K562 (cell line): ENCODE data around the gene AAK1. TPM values are rescaled to one million over a fixed set of nuclear protein-coding genes. Genes with fewer than 3 reads are reported as not detected.

Source experiments
- KDM1A ChIP-seq, 2 experiments: fragments of 450-650 bp; IDR thresholded peaks; 2 replicates each; pipeline ENCODE4 v1.6.1; 2016; ENCODE audit warnings: mild to moderate bottlenecking in 2 of 2
- MAZ ChIP-seq, 2 experiments: fragments of 450-650 bp in 1 of 2; sonication (generic) in 1 of 2; formaldehyde crosslinking; IDR thresholded peaks in 1 of 2; conservative IDR thresholded peaks in 1 of 2; 2 replicates each; pipeline versions ENCODE4 v1.4.0 to v1.5.0; 2020; ENCODE audit warnings: mild to moderate bottlenecking in 1 of 2, missing genetic modification reagents in 1 of 2
- MXI1 ChIP-seq: IDR thresholded peaks from 2 replicates; pipeline ENCODE4 v1.6.1; 2011; ENCODE audit warnings: low read depth, mild to moderate bottlenecking, improper control_type of control experiment, low read length
- NFATC3 ChIP-seq: fragments of 450-650 bp; IDR thresholded peaks from 2 replicates; pipeline ENCODE4 v1.6.1; 2017; ENCODE audit warnings: mild to moderate bottlenecking
- RBM22 ChIP-seq: fragments of 200-400 bp; formaldehyde crosslinking; IDR thresholded peaks from 2 replicates; pipeline ENCODE4 v1.6.1; 2018; ENCODE audit warnings: low read length, low read depth; ENCODE audit not compliant: poor library complexity, severe bottlenecking
- SMARCA4 ChIP-seq: fragments of 450-650 bp; IDR thresholded peaks from 2 replicates; pipeline ENCODE4 v1.6.1; 2016
- SRSF1 ChIP-seq: fragments of 200-400 bp; formaldehyde crosslinking; IDR thresholded peaks from 2 replicates; pipeline ENCODE4 v1.6.1; 2017; ENCODE audit warnings: mild to moderate bottlenecking, low read depth, low read length, moderate library complexity
- TARDBP ChIP-seq: fragments of 450-650 bp; IDR thresholded peaks from 2 replicates; pipeline ENCODE4 v1.6.1; 2016
- TBL1XR1 ChIP-seq, 2 experiments: IDR thresholded peaks; 2 replicates each; pipeline ENCODE4 v1.6.1; 2012; ENCODE audit warnings: improper control_type of control experiment in 2 of 2, low read length in 2 of 2, mild to moderate bottlenecking in 1 of 2
- U2AF2 ChIP-seq: fragments of 200-400 bp; formaldehyde crosslinking; optimal IDR thresholded peaks from 2 replicates; pipeline ENCODE3; 2017; ENCODE audit warnings: low read depth, mild to moderate bottlenecking, low read length
- ZNF507 ChIP-seq: conservative IDR thresholded peaks from 2 replicates; pipeline ENCODE4 v1.6.1; 2017; ENCODE audit warnings: missing genetic modification characterization, missing compliant biosample characterization
- polyA plus RNA-seq, 8 experiments: library from polyadenylated mRNA; depleted of rRNA in 4 of 8; stranded (reverse) in 5 of 8; unstranded in 3 of 8; fragments of >200 nt; fragmentation: Nextera tagmentation in 2 of 8; fragmentation: Illumina TruSeq in 1 of 8; extraction: Ambion mirVana in 2 of 8; extraction: Trizol in 1 of 8; gene quantifications; 2 replicates each; pipeline versions ENCODE4 v1.2.1 to v1.2.3, GENCODE V29; 2011 to 2014; ENCODE audit warnings: inconsistent platforms in 1 of 8, missing spikeins in 1 of 8
- total RNA-seq, 7 experiments: library from RNA; depleted of rRNA in 6 of 7; stranded (reverse); fragments of >200 nt in 6 of 7; fragmentation: Illumina TruSeq in 2 of 7; extraction: Trizol in 2 of 7; gene quantifications; 2 replicates each; pipeline versions ENCODE4 v1.2.1 to v1.2.3, GENCODE V29; 2011 to 2021; ENCODE audit warnings: low replicate concordance in 1 of 7
- TF ChIP-seq, protein P1 (sequence below), 2 experiments: fragments of 250-450 bp in 1 of 2; fragments of 450-650 bp in 1 of 2; sonication (Bioruptor Pico) in 1 of 2; IDR thresholded peaks; 2 replicates each; pipeline versions ENCODE4 v1.6.1 to v1.8.0; 2016 to 2021; ENCODE audit warnings: mild to moderate bottlenecking in 2 of 2, moderate library complexity in 2 of 2, missing compliant biosample characterization in 1 of 2, missing genetic modification characterization in 1 of 2
- TF ChIP-seq, protein P2 (sequence below): fragments of 450-650 bp; conservative IDR thresholded peaks from 2 replicates; pipeline ENCODE4 v1.6.1; 2016; ENCODE audit warnings: missing genetic modification characterization, low read depth, mild to moderate bottlenecking, missing compliant biosample characterization, moderate library complexity
- TF ChIP-seq, protein P3 (sequence below): fragments of 200-400 bp; formaldehyde crosslinking; IDR thresholded peaks from 2 replicates; pipeline ENCODE4 v1.6.1; 2017; ENCODE audit warnings: mild to moderate bottlenecking, low read depth, low read length, moderate library complexity
- TF ChIP-seq, protein P4 (sequence below): fragments of 450-650 bp; IDR thresholded peaks from 2 replicates; pipeline ENCODE4 v1.6.1; 2014; ENCODE audit warnings: low read depth, mild to moderate bottlenecking, moderate library complexity, borderline replicate concordance
- TF ChIP-seq, protein P5 (sequence below): fragments of 450-650 bp; IDR thresholded peaks from 2 replicates; pipeline ENCODE4 v1.6.1; 2017; ENCODE audit warnings: antibody characterized with exemption, mild to moderate bottlenecking

Gene AAK1
- total and polyA plus RNA-seq, 9 of the 15 experiments (the other 6 are each of a cell fraction or from before 2014, with no cell fraction given): 0.89 to 17.1 (median 6.0) TPM

DNA sequence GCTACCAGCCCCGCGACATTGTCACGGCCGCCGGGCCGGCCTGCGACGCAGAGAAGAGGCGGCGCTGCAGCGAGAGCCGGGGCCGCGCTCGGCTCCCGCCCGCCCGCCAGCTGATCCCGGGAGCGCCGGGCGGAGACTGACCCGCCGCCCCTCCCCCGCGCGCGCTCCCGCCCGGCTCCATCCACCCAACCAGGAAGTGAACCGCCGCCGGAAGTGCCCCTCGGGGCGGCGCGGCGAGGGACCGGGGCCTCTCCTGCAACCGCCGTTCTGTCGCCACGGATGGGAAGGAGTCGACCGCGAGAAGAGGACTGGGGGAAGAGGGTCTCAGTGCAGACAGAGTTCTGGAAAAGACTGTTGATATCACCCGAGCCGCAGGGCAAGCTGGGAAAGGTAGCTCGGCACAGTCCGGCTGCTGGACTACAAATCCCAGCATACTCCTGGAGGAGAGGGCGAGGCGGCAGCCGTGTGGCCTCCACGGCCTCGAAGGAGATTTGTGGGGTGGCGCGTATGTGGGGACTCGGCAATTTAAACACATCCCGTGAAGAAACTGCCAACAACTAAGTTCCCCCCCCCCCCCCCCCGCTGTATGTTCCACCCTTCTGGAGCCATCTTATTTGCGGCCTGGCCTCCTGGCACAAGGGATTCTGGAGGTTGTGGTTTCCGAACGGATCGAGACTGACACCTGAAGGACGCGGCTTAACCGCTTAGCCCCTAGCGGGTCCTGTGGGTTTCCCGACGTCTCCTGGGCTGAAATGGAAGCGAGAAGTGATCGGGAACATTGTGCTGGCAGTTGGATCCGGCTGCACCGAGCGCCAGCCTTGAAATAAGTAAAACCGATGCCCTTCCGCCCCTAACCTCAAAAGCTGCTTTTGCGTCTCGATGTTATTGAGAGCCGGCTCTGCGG is at the start of gene AAK1 (continued):
- TF ChIP-seq, protein P1, sequence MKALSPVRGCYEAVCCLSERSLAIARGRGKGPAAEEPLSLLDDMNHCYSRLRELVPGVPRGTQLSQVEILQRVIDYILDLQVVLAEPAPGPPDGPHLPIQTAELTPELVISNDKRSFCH (CRISPR knock-in tag; IDR thresholded peaks at IDR 0.05): no peak
- TF ChIP-seq, protein P1 (tag; IDR thresholded peaks at IDR 0.05): no peak
- TF ChIP-seq MXI1: no peak
- TF ChIP-seq KDM1A (IDR thresholded peaks at IDR 0.05): no peak
- no peak for TF ChIP-seq SRSF1
- TF ChIP-seq, protein P2, sequence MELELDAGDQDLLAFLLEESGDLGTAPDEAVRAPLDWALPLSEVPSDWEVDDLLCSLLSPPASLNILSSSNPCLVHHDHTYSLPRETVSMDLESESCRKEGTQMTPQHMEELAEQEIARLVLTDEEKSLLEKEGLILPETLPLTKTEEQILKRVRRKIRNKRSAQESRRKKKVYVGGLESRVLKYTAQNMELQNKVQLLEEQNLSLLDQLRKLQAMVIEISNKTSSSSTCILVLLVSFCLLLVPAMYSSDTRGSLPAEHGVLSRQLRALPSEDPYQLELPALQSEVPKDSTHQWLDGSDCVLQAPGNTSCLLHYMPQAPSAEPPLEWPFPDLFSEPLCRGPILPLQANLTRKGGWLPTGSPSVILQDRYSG: no peak; the same call in 1 of the 2 replicates
- TF ChIP-seq ZNF507 (tag): no peak
- TF ChIP-seq, protein P3, sequence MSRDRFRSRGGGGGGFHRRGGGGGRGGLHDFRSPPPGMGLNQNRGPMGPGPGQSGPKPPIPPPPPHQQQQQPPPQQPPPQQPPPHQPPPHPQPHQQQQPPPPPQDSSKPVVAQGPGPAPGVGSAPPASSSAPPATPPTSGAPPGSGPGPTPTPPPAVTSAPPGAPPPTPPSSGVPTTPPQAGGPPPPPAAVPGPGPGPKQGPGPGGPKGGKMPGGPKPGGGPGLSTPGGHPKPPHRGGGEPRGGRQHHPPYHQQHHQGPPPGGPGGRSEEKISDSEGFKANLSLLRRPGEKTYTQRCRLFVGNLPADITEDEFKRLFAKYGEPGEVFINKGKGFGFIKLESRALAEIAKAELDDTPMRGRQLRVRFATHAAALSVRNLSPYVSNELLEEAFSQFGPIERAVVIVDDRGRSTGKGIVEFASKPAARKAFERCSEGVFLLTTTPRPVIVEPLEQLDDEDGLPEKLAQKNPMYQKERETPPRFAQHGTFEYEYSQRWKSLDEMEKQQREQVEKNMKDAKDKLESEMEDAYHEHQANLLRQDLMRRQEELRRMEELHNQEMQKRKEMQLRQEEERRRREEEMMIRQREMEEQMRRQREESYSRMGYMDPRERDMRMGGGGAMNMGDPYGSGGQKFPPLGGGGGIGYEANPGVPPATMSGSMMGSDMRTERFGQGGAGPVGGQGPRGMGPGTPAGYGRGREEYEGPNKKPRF: no peak
- no peak for TF ChIP-seq U2AF2
- no peak for TF ChIP-seq NFATC3
- no peak for TF ChIP-seq TBL1XR1 (IDR thresholded peaks at IDR 0.05; ENCODE audit: low read length in 2 of 2)
- TF ChIP-seq, protein P4, sequence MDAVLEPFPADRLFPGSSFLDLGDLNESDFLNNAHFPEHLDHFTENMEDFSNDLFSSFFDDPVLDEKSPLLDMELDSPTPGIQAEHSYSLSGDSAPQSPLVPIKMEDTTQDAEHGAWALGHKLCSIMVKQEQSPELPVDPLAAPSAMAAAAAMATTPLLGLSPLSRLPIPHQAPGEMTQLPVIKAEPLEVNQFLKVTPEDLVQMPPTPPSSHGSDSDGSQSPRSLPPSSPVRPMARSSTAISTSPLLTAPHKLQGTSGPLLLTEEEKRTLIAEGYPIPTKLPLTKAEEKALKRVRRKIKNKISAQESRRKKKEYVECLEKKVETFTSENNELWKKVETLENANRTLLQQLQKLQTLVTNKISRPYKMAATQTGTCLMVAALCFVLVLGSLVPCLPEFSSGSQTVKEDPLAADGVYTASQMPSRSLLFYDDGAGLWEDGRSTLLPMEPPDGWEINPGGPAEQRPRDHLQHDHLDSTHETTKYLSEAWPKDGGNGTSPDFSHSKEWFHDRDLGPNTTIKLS: peak; percentile 78
- no peak for TF ChIP-seq RBM22
- TF ChIP-seq MAZ (CRISPR knock-in tag; conservative IDR thresholded peaks at IDR 0.05 in 1 of 2, IDR thresholded peaks at IDR 0.05 in 1 of 2): peak; percentile 64 to 92; a peak in 3 of 4 replicates
- TF ChIP-seq SMARCA4: no peak
- TF ChIP-seq, protein P5, sequence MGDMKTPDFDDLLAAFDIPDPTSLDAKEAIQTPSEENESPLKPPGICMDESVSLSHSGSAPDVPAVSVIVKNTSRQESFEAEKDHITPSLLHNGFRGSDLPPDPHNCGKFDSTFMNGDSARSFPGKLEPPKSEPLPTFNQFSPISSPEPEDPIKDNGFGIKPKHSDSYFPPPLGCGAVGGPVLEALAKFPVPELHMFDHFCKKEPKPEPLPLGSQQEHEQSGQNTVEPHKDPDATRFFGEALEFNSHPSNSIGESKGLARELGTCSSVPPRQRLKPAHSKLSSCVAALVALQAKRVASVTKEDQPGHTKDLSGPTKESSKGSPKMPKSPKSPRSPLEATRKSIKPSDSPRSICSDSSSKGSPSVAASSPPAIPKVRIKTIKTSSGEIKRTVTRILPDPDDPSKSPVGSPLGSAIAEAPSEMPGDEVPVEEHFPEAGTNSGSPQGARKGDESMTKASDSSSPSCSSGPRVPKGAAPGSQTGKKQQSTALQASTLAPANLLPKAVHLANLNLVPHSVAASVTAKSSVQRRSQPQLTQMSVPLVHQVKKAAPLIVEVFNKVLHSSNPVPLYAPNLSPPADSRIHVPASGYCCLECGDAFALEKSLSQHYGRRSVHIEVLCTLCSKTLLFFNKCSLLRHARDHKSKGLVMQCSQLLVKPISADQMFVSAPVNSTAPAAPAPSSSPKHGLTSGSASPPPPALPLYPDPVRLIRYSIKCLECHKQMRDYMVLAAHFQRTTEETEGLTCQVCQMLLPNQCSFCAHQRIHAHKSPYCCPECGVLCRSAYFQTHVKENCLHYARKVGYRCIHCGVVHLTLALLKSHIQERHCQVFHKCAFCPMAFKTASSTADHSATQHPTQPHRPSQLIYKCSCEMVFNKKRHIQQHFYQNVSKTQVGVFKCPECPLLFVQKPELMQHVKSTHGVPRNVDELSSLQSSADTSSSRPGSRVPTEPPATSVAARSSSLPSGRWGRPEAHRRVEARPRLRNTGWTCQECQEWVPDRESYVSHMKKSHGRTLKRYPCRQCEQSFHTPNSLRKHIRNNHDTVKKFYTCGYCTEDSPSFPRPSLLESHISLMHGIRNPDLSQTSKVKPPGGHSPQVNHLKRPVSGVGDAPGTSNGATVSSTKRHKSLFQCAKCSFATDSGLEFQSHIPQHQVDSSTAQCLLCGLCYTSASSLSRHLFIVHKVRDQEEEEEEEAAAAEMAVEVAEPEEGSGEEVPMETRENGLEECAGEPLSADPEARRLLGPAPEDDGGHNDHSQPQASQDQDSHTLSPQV: peak; percentile 5; the same call in 1 of the 2 replicates
- peak; percentile 52; the same call in 1 of the 2 replicates for TF ChIP-seq TARDBP
